ENCODE measurements around the gene NPAS4.

Gene NPAS4

DNA sequence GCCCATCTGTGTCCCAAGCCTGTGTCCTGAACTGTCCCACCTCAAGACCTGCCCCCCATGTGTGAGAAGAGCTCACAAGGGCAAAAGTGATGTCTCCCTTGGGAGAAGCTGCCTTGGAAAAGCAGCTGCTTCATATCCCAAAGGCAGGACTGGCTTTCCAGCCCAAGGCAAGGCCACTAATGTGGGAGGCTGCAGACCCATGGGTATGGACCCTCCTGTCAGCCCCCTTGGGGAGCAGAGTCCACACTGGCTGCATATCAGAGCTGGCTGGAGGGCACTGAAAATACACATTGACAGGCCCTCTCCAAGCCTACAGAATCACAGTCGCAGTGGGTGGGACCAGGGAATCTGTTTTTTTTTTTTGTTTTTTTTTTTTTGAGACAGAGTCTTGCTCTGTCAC, 48.6 kb downstream of the NPAS4 start:
- in situ Hi-C loops (cut with HindIII; ENCODE audit: low pct_ligation_motif_present, low pct_unique_long_range_greater_than_20kb, low sequenced_read_pairs), result no loop called here
- DNase-seq, result no peak

DNA sequence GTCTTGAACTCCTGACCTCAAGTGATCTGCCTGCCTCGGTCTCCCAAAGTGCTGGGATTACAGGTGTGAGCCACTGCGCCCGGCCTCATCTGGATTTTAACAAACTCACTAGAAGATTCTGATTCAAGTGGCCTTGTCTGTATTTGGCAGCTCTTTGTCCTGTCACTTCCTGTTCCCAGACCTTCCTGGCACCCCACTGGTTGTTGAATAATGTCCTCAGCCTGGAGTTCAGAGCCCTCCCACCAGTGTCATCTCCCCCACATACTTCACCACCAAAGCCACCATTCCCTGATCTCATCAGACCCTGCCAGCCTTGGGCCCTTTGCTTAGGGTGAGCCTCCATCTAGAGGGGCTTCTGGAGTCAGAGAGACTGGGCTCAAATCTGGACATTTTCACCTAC, 49.2 kb downstream of the NPAS4 start:
- no peak for DNase-seq
- in situ Hi-C loops (cut with HindIII; ENCODE audit: low pct_ligation_motif_present, low pct_unique_long_range_greater_than_20kb, low sequenced_read_pairs), result no loop called here

GRCh38 chr11:66471142-66471541, 50.3 kb downstream of the NPAS4 start:
- in situ Hi-C loops (cut with HindIII; ENCODE audit: low pct_ligation_motif_present, low pct_unique_long_range_greater_than_20kb, low sequenced_read_pairs), result no loop called here
- no peak for DNase-seq

DNA sequence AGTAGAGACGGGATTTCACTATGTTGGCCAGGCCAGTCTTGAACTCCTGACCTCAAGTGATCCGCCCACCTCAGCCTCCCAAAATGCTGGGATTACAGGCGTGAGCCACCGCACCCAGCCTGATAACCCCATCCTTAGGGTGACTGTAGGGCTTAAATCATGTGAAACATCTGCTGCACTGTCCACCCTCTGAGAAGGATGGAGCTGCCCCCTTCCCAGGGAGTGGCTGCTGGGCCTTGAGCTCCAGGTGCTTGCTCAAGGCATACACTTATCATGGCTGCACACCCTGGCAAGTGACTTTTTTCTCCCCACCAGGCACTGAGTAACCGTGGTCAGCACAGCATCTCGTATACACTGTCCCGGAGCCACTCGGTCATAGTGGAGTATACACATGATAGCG, 51.2 kb downstream of the NPAS4 start:
- in situ Hi-C loops (cut with HindIII; ENCODE audit: low pct_ligation_motif_present, low pct_unique_long_range_greater_than_20kb, low sequenced_read_pairs), result no loop called here
- no peak for DNase-seq

DNA sequence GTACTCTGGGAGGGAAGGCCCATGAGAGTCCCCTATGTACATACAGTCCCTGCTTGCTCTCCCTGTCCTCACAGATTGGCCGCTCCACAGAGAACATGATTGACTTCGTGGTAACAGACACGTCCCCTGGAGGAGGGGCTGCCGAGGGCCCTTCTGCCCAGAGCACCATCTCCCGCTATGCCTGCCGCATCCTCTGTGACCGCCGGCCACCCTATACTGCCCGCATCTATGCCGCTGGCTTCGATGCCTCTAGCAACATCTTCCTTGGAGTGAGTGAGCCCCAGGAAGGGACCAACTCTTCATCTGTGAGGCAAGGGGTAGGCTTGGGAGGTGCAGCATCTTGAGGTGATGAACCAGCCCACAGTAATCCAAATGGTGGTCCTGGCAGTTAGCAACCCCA, 52.3 kb downstream of the NPAS4 start:
- in situ Hi-C loops (cut with HindIII; ENCODE audit: low pct_ligation_motif_present, low pct_unique_long_range_greater_than_20kb, low sequenced_read_pairs), result no loop called here
- DNase-seq, result no peak

DNA sequence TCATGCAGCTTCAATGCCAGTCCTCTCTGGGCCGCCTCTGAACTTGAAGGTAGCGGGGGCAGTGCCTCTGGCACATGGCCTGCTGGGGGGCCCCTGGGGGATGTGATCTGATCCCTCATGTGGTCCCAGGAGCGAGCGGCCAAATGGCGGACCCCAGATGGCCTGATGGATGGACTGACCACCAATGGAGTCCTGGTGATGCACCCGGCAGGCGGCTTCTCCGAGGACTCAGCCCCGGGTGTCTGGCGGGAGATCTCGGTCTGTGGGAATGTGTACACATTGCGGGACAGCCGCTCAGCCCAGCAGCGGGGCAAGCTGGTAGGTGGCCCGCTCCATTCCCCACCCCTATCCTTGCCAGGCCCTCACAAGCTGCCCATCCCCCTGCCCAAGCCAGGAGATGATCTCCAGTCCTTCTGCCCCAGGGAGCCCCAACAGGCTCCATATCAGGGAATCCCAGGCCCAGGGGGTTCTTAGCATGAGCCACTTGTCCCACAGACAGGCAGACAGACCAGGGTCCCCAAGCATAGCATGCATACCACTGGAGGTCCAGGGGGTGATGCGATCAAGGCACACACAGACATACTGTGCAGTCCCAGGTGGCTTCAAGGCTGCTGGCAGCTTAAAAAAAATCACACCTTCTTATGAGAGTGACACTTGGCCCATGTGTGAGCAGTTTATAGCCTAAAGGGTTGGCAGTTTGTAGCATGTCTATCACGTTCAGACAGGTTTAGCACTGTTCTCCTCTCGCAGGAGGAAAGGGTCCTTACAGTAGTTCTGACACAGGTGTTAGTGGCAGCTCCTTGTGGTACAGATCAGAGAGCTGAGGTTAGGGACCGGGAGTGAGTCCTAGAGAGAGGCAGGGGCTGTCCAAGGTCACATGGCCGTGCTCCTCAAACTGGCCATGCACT, 53.0 kb downstream of the NPAS4 start:
- in situ Hi-C loops (cut with HindIII; ENCODE audit: low pct_ligation_motif_present, low pct_unique_long_range_greater_than_20kb, low sequenced_read_pairs), result no loop called here

GRCh38 chr11:66475349-66476172, 54.7 kb downstream of the NPAS4 start:
- DNase-seq, result no peak
- in situ Hi-C loops (cut with HindIII; ENCODE audit: low pct_ligation_motif_present, low pct_unique_long_range_greater_than_20kb, low sequenced_read_pairs), result no loop called here

More for the DNA sequence above, 53.0 kb downstream of the NPAS4 start:
- DNase-seq, result no peak

All from ACHN (cell line).